Body of pancreas (tissue), 4 donors: ENCODE results near the gene MMS22L. TPM values are rescaled to one million over a fixed set of nuclear protein-coding genes. Genes with fewer than 3 reads are reported as not detected.

ENCODE experiments used
- ATAC-seq: fragments of 150-250 bp; one replicate; pipeline ENCODE4 v1.9.1; 2016
- DNase-seq, 4 donors: peaks; one replicate each; pipeline ENCODE4 v3.0.0-alpha.2; 2019
- H3K27ac ChIP-seq, 4 donors: fragments of 200-600 bp; sonication (generic); 1 replicate in 3 of 4; 2 replicates in 1 of 4; pipeline versions ENCODE4 v1.5.1 to v1.6.1; 2016 to 2019; ENCODE audit warnings: mild to moderate bottlenecking in 1 of 4, mixed read lengths in 1 of 4, moderate library complexity in 1 of 4
- H3K27me3 ChIP-seq, 2 donors: fragments of 200-600 bp; sonication (generic); one replicate each; pipeline ENCODE4 v1.6.0; 2016; ENCODE audit warnings: mild to moderate bottlenecking in 1 of 2
- H3K36me3 ChIP-seq, 2 donors: fragments of 200-600 bp; sonication (generic); replicated peaks in 1 of 2; 2 replicates each; pipeline ENCODE4 v1.5.1; 2016; ENCODE audit warnings: low read depth in 2 of 2; ENCODE audit not compliant: insufficient read depth in 1 of 2
- H3K4me1 ChIP-seq: fragments of 200-600 bp; sonication (generic); one replicate; pipeline ENCODE4 v1.6.0; 2016
- H3K4me3 ChIP-seq, 2 donors: fragments of 200-600 bp; sonication (generic); 1 replicate in 1 of 2; 2 replicates in 1 of 2; pipeline ENCODE4 v1.5.1; 2016 to 2019
- H3K9me3 ChIP-seq, 3 donors: fragments of 200-600 bp; sonication (generic); 1 replicate in 2 of 3; 2 replicates in 1 of 3; pipeline ENCODE4 v1.5.1; 2016
- CTCF ChIP-seq, 7 experiments: fragments of 450-650 bp in 4 of 7; fragments of 200-600 bp in 3 of 7; sonication (generic) in 3 of 7; IDR thresholded peaks; one replicate each; pipeline ENCODE4 v1.5.1; 2016 to 2019; ENCODE audit warnings: antibody characterized with exemption in 7 of 7
- POLR2A ChIP-seq, 3 donors: fragments of 450-650 bp; IDR thresholded peaks; one replicate each; pipeline ENCODE4 v1.6.1; 2016; ENCODE audit warnings: antibody characterized with exemption in 3 of 3, mild to moderate bottlenecking in 2 of 3
- WGBS, 2 donors: methylation state at CpG; one replicate each; pipeline ENCODE4 v1.1.5; 2017; 5-methylcytosine and 5-hydroxymethylcytosine counted together
- intact Hi-C: fragments of 100-400 bp; cut with DNase I; formaldehyde crosslinking; loops from one replicate; pipeline ENCODE4 v1.15.1; 2023
- total RNA-seq, 2 donors: library from RNA; depleted of rRNA; stranded (reverse); fragments of >200 nt; gene quantifications; one replicate each; pipeline ENCODE4 v1.1.0, GENCODE V29; 2016

The MMS22L gene
- total RNA-seq, 2 donors from 2014 or later, result 7.3 to 8.3 TPM

DNA sequence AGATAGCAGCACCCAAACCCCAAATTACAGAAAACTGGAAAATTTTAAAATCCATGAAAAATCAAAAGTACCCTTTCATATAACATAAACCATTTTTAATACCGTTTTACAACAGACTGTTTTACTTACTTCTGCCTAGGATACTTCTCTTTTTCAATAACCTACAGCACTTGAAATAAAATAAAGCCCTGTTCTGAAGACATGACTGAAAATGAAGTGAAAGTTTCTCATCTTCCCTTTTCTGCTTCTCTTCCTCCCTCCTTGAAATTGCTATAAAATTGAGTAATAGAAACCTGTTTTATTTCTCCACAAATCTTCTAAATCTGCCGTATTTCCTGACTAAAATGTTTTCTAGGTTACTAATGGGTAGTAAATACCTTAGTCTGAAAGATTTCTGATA, 20.3 kb downstream of the MMS22L start:
- Histone ChIP-seq H3K27ac (no peak overlapping the region), H3K4me1 (no peaks in the 10 kb centered on the region), H3K9me3 (no peaks in the 10 kb centered on the region), H3K4me3 (no peak overlapping the region), H3K27me3 (no peaks in the 10 kb centered on the region), H3K36me3 (no peaks in the 10 kb centered on the region)
- TF ChIP-seq POLR2A (IDR thresholded peaks at IDR 0.05), result no peak
- TF ChIP-seq CTCF (IDR thresholded peaks at IDR 0.05), result no peak
- no peak for DNase-seq
- intact Hi-C loops, result no loop called here
- no peak for ATAC-seq
- 93 to 95% methylated on average over 2 of the region's 2 CpGs for WGBS, 2 donors

DNA sequence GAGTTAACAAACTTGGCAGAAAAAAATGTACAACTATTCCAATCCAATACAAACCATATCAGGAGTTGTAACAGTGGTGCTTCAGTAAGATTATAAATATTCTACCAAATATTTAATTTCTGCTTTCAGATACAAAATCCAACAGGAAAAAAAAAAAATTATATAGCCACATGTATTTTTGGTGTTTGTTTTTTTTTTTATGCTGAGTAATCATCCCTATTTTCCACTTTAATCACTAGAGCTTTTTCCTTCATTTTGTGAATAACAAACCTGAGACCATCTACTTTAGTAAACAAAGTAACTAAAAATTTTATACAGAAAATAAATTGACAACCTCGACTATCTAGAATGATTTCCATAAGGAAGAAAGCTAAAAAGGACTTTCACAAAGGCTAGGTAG, 36.2 kb downstream of the MMS22L start:
- TF ChIP-seq CTCF (IDR thresholded peaks at IDR 0.05) (no peak), POLR2A (IDR thresholded peaks at IDR 0.05) (no peak)
- intact Hi-C loops, result no loop called here
- Histone ChIP-seq H3K27me3 (no peaks in the 10 kb centered on the region), H3K4me3 (no peak overlapping the region), H3K27ac (no peak overlapping the region), H3K4me1 (no peaks in the 10 kb centered on the region), H3K9me3 (no peaks in the 10 kb centered on the region), H3K36me3 (no peaks in the 10 kb centered on the region)
- 67% methylated on average over 1 of the region's 1 CpG for WGBS, 2 donors
- DNase-seq (no peak), ATAC-seq (no peak)

GRCh38 chr6:97240222-97240621, 42.8 kb downstream of the MMS22L start:
- no peaks in the 10 kb centered on the region for H3K27me3 ChIP-seq
- no peaks in the 10 kb centered on the region for H3K36me3 ChIP-seq
- DNase-seq (no peak), ATAC-seq (no peak)
- intact Hi-C loops, result no loop called here
- H3K4me1 ChIP-seq, result no peaks in the 10 kb centered on the region
- TF ChIP-seq CTCF (IDR thresholded peaks at IDR 0.05) (no peak), POLR2A (IDR thresholded peaks at IDR 0.05) (no peak)
- no peak overlapping the region for H3K4me3 ChIP-seq
- H3K9me3 ChIP-seq, result no peaks in the 10 kb centered on the region
- 96% methylated on average over 2 of the region's 2 CpGs for whole genome bisulfite sequencing, 2 donors
- no peak overlapping the region for H3K27ac ChIP-seq

GRCh38 chr6:97231911-97232310, 51.1 kb downstream of the MMS22L start:
- H3K36me3 ChIP-seq, result no peaks in the 10 kb centered on the region
- no peak overlapping the region for H3K27ac ChIP-seq
- 88 to 97% methylated on average over 1 of the region's 1 CpG for WGBS, 2 donors
- DNase-seq (no peak), ATAC-seq (no peak)
- intact Hi-C loops, result no loop called here
- H3K4me1 ChIP-seq, result no peaks in the 10 kb centered on the region
- no peak for TF ChIP-seq POLR2A (IDR thresholded peaks at IDR 0.05)
- TF ChIP-seq CTCF (IDR thresholded peaks at IDR 0.05), result no peak
- no peaks in the 10 kb centered on the region for H3K27me3 ChIP-seq
- H3K4me3 ChIP-seq, result no peak overlapping the region
- no peaks in the 10 kb centered on the region for H3K9me3 ChIP-seq

DNA sequence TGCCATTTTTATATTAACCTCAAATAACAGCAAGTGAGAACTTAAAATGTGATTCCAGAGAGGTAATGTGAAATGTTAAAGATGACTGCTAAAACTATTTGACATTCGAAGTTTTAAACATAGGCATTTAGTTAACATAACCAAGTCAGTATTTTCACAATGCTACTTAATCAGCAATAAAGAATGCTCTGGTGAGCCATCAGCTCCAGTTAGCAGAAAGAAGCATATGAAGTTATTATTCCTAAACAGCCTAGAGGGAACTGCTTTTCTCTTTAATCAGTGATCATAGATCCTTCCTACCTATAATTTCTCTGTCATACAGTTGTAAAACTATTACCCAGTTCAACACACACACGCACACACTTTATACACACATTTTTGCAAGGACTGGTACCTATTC, 60.1 kb downstream of the MMS22L start:
- Histone ChIP-seq H3K27ac (no peak overlapping the region), H3K4me1 (no peaks in the 10 kb centered on the region), H3K27me3 (no peaks in the 10 kb centered on the region), H3K36me3 (no peaks in the 10 kb centered on the region), H3K4me3 (no peak overlapping the region), H3K9me3 (no peaks in the 10 kb centered on the region)
- intact Hi-C loops, result no loop called here
- no peak for TF ChIP-seq POLR2A (IDR thresholded peaks at IDR 0.05)
- no peak for TF ChIP-seq CTCF (IDR thresholded peaks at IDR 0.05)
- ATAC-seq, result no peak
- WGBS, 2 donors, result 90 to 93% methylated on average over 2 of the region's 2 CpGs
- DNase-seq, result no peak
